ENCODE measurements around the gene EIF4G3. TPM values are rescaled to one million over a fixed set of nuclear protein-coding genes. Genes with fewer than 3 reads are reported as not detected.
"Not testable (repeated sequence)": the region's sequence is repeated elsewhere in the genome, so short reads cannot be mapped to it uniquely, and the experiment has no call there.

The EIF4G3 gene
- total RNA-seq, 4 donors from 2014 or later, result 68.9 to 110 (median 104) TPM

- DNase-seq, result no peak
- intact Hi-C loops (cut with DNase I), result no loop called here
These were observed 151.8 kb downstream of the EIF4G3 start for GRCh38 chr1:21024918-21025317.

DNA sequence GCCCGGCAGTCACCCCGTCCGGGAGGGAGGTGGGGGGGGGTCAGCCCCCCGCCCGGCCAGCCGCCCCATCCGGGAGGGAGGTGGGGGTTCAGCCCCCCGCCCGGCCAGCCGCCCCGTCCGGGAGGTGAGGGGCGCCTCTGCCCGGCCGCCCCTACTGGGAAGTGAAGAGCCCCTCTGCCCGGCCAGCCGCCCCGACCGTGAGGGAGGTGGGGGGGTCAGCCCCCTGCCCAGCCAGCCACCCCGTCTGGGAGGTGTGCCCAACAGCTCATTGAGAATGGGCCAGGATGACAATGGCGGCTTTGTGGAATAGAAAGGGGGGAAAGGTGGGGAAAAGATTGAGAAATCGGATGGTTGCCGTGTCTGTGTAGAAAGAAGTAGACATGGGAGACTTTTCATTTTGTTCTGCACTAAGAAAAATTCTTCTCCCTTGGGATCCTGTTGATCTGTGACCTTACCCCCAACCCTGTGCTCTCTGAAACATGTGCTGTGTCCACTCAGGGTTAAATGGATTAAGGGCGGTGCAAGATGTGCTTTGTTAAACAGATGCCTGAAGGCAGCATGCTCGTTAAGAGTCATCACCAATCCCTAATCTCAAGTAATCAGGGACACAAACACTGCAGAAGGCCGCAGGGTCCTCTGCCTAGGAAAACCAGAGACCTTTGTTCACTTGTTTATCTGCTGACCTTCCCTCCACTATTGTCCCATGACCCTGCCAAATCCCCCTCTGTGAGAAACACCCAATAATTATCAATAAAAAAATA, 152.4 kb downstream of the EIF4G3 start:
- intact Hi-C loops (cut with DNase I); DNase-seq: not testable (repeated sequence)
- H3K27ac ChIP-seq, result peak overlapping the region in 1 of 3 donors; percentile 24

More at GRCh38 chr1:21024918-21025317, 151.8 kb downstream of the EIF4G3 start:
- WGBS, 2 donors, result 80 to 83% methylated on average over 4 of the region's 4 CpGs
- no peaks in the 10 kb centered on the region for H3K27me3 ChIP-seq
- TF ChIP-seq, protein P1, sequence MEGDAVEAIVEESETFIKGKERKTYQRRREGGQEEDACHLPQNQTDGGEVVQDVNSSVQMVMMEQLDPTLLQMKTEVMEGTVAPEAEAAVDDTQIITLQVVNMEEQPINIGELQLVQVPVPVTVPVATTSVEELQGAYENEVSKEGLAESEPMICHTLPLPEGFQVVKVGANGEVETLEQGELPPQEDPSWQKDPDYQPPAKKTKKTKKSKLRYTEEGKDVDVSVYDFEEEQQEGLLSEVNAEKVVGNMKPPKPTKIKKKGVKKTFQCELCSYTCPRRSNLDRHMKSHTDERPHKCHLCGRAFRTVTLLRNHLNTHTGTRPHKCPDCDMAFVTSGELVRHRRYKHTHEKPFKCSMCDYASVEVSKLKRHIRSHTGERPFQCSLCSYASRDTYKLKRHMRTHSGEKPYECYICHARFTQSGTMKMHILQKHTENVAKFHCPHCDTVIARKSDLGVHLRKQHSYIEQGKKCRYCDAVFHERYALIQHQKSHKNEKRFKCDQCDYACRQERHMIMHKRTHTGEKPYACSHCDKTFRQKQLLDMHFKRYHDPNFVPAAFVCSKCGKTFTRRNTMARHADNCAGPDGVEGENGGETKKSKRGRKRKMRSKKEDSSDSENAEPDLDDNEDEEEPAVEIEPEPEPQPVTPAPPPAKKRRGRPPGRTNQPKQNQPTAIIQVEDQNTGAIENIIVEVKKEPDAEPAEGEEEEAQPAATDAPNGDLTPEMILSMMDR (IDR thresholded peaks at IDR 0.05), result no peak
- TF ChIP-seq POLR2A (IDR thresholded peaks at IDR 0.05), result no peak
- H3K36me3 ChIP-seq, result no peaks in the 10 kb centered on the region
- H3K4me3 ChIP-seq (replicated peaks in 1 of 3), result no peak overlapping the region
- peak overlapping the region in 1 of 3 donors; percentile 10 for H3K27ac ChIP-seq
- no peaks in the 10 kb centered on the region for H3K9me3 ChIP-seq
- peaks cover 20 to 21% of the 10 kb centered on the region in 2 donors for H3K4me1 ChIP-seq

DNA sequence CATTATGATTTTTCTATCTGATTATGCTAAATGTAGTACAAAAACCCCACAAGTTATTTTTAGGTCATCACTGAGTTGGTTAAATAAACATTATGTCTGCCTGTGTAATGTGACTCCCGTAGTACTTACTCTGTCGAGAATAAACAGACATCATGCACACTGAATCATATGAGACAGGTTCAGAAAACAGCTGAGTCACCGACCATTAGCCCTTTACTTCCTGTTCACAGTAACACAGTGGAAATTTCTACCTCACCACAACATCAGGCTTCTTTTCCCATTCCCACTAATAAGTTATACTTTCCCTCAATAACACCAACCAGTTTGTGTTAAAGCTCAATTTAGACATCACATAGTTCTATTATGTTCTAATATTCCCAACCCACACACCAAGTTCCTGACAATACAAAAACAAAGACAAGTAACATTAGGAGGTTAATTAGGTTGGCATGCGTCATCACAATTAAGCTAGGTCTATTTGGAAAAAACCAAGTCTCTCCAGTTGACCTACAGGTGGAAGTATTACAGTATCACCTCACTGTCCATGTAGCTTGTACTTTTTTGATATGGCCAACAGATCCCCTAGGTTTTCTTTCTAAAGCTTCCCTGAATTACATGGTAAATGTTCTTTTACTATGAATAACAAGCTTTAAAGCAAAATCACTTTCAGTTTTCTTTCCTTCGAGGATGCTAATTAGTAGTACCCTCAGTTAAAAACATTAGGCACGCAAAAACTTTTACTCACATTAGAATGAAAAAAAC, 154.2 kb downstream of the EIF4G3 start:
- peak; percentile 59 to 69 for DNase-seq

More for the DNA sequence above, 152.4 kb downstream of the EIF4G3 start:
- 58 to 84% methylated on average over 2 to 6 of the region's 26 CpGs for WGBS, 2 donors
- not testable (repeated sequence) for H3K27me3 ChIP-seq; H3K9me3 ChIP-seq; H3K4me3 ChIP-seq (replicated peaks in 1 of 3); H3K36me3 ChIP-seq
- peaks cover 20 to 21% of the 10 kb centered on the region in 2 donors for H3K4me1 ChIP-seq

GRCh38 chr1:21021311-21021710, 155.4 kb downstream of the EIF4G3 start:
- no peaks in the 10 kb centered on the region for H3K36me3 ChIP-seq
- no peak overlapping the region for H3K4me3 ChIP-seq (replicated peaks in 1 of 3)
- TF ChIP-seq, protein P1 (IDR thresholded peaks at IDR 0.05), result no peak
- intact Hi-C loops (cut with DNase I), result no loop called here
- no peaks in the 10 kb centered on the region for H3K9me3 ChIP-seq
- no peaks in the 10 kb centered on the region for H3K27me3 ChIP-seq
- no peak for DNase-seq
- H3K27ac ChIP-seq, result peak overlapping the region; percentile 94 to 99 (median 98)
- peaks cover 25 to 32% of the 10 kb centered on the region in 2 donors for H3K4me1 ChIP-seq
- 80 to 83% methylated on average over 4 of the region's 4 CpGs for WGBS, 2 donors

More for the DNA sequence above, 154.2 kb downstream of the EIF4G3 start:
- WGBS, 2 donors, result 32 to 33% methylated on average over 6 of the region's 6 CpGs
- Histone ChIP-seq H3K27ac (peak overlapping the region; percentile 94 to 99 (median 98)), H3K4me1 (peaks cover 25 to 32% of the 10 kb centered on the region in 2 donors), H3K9me3 (no peaks in the 10 kb centered on the region), H3K4me3 (replicated peaks in 1 of 3) (no peak overlapping the region), H3K27me3 (no peaks in the 10 kb centered on the region), H3K36me3 (no peaks in the 10 kb centered on the region)
- peak in 1 of 2 donors; percentile 74 for TF ChIP-seq POLR2A (IDR thresholded peaks at IDR 0.05)
- TF ChIP-seq, protein P1 (IDR thresholded peaks at IDR 0.05), result no peak
- intact Hi-C loops (cut with DNase I), result no loop called here

- intact Hi-C loops (cut with DNase I), result no loop called here
- H3K36me3 ChIP-seq, result no peaks in the 10 kb centered on the region
- DNase-seq, result no peak
These were observed 156.5 kb downstream of the EIF4G3 start for GRCh38 chr1:21020151-21020550.

More at GRCh38 chr1:21020151-21020550, 156.5 kb downstream of the EIF4G3 start:
- H3K27ac ChIP-seq, result peak overlapping the region; percentile 30 to 69 (median 39)
- no peaks in the 10 kb centered on the region for H3K27me3 ChIP-seq
- TF ChIP-seq, protein P1 (IDR thresholded peaks at IDR 0.05), result no peak
- TF ChIP-seq POLR2A (IDR thresholded peaks at IDR 0.05), result no peak
- WGBS, 2 donors, result 92 to 94% methylated on average over 3 of the region's 3 CpGs
- H3K4me3 ChIP-seq (replicated peaks in 1 of 3), result no peak overlapping the region
- H3K4me1 ChIP-seq, result peaks cover 25 to 32% of the 10 kb centered on the region in 2 donors
- H3K9me3 ChIP-seq, result no peaks in the 10 kb centered on the region
